Measurements from ENCODE around the gene GAPDH. TPM values are rescaled to one million over a fixed set of nuclear protein-coding genes. Genes with fewer than 3 reads are reported as not detected.

GAPDH gene
- total and polyA plus RNA-seq, 2 donors (not counting 1 experiment from before 2014, with no cell fraction given), result 499 to 951 TPM

DNA sequence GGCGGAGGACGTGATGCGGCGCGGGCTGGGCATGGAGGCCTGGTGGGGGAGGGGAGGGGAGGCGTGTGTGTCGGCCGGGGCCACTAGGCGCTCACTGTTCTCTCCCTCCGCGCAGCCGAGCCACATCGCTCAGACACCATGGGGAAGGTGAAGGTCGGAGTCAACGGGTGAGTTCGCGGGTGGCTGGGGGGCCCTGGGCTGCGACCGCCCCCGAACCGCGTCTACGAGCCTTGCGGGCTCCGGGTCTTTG lies 303 bp downstream of the GAPDH start:
- peak overlapping the region; percentile 99 for H3K4me3 Mint-ChIP-seq
- Histone ChIP-seq H3K4me3 (ENCODE audit: control extremely low read depth in 1 of 5, extremely low read depth in 1 of 5, insufficient read depth in 1 of 5, low read depth in 2 of 5, low read length in 4 of 5) (peak overlapping the region; percentile 71 to 97 (median 92)), H2AFZ (ENCODE audit: insufficient read depth, low read depth, low read length, poor library complexity, severe bottlenecking) (peak overlapping the region; percentile 93), H3K27me3 (replicated peaks in 1 of 4; ENCODE audit: control extremely low read depth in 1 of 4, control insufficient read depth in 3 of 4, insufficient read depth in 4 of 4, low read length in 3 of 4) (no peaks in the 10 kb centered on the region), H3K4me2 (replicated peaks; ENCODE audit: low read depth, low read length, poor library complexity, severe bottlenecking) (peak overlapping the region; percentile 98), H3K36me3 (replicated peaks in 1 of 2; ENCODE audit: control extremely low read depth in 1 of 2, control insufficient read depth in 1 of 2, extremely low read depth in 1 of 2, insufficient read depth in 2 of 2, low read length in 1 of 2) (peaks cover 0 to 45% of the 10 kb centered on the region in 2 experiments), H3K9me3 (ENCODE audit: control extremely low read depth in 1 of 3, control insufficient read depth in 2 of 3, insufficient read depth in 1 of 3, low read length in 2 of 3) (no peaks in the 10 kb centered on the region), H3K27ac (ENCODE audit: low read length in 2 of 2) (peak overlapping the region; percentile 74 to 80), H3K79me2 (ENCODE audit: control insufficient read depth, insufficient read depth, low read length) (peaks cover 10% of the 10 kb centered on the region), H4K20me1 (ENCODE audit: control insufficient read depth, insufficient read depth, low read length, poor library complexity, severe bottlenecking) (peaks cover 31% of the 10 kb centered on the region), H3K4me1 (ENCODE audit: control insufficient read depth in 2 of 2, insufficient read depth in 2 of 2, low read length in 2 of 2) (peaks cover 27 to 40% of the 10 kb centered on the region in 2 donors), H3K9ac (ENCODE audit: low read length) (peak overlapping the region; percentile 88)
- no peaks in the 10 kb centered on the region for H3K27me3 Mint-ChIP-seq
- TF ChIP-seq, protein P1, sequence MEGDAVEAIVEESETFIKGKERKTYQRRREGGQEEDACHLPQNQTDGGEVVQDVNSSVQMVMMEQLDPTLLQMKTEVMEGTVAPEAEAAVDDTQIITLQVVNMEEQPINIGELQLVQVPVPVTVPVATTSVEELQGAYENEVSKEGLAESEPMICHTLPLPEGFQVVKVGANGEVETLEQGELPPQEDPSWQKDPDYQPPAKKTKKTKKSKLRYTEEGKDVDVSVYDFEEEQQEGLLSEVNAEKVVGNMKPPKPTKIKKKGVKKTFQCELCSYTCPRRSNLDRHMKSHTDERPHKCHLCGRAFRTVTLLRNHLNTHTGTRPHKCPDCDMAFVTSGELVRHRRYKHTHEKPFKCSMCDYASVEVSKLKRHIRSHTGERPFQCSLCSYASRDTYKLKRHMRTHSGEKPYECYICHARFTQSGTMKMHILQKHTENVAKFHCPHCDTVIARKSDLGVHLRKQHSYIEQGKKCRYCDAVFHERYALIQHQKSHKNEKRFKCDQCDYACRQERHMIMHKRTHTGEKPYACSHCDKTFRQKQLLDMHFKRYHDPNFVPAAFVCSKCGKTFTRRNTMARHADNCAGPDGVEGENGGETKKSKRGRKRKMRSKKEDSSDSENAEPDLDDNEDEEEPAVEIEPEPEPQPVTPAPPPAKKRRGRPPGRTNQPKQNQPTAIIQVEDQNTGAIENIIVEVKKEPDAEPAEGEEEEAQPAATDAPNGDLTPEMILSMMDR (IDR thresholded peaks at IDR 0.05), result no peak
- no peak for TF ChIP-seq EZH2 (IDR thresholded peaks at IDR 0.05; ENCODE audit: borderline replicate concordance, insufficient read depth, low read depth, low read length, poor library complexity, severe bottlenecking)
- CTCF ChIA-PET, result interaction anchor here (0.6 to 7.0 kb wide), 15 partner anchors 17 to 339 kb away, joined by 3 to 222 read pairs (median 4); partner anchors contain the start of genes COPS7A, MLF2 and VAMP1
- H3K27ac Mint-ChIP-seq, result peak overlapping the region; percentile 98
- intact Hi-C loops (cut with micrococcal nuclease), result loop anchor here (1.0 to 2.0 kb wide), 4 partner anchors 20 to 111 kb away; partner anchors contain the start of genes MRPL51 and VAMP1
- peaks cover 52% of the 10 kb centered on the region for H3K4me1 Mint-ChIP-seq
- DNase-seq (no peak), ATAC-seq (ENCODE audit: low read depth) (peak; percentile 59)
- 1% methylated on average over 24 of the region's 25 CpGs for WGBS (ENCODE audit: insufficient coverage)
- POLR2A ChIA-PET, result interaction anchor here (0.7 to 5.4 kb wide), 11 partner anchors 20 to 317 kb away, joined by 3 to 39 read pairs (median 6); partner anchors contain the start of genes CD27, CDCA3, COPS7A and MRPL51
- no peaks in the 10 kb centered on the region for H3K9me3 Mint-ChIP-seq (ENCODE audit: insufficient read depth)

- Mint-ChIP-seq H3K27me3 (no peaks in the 10 kb centered on the region), H3K4me3 (peak overlapping the region; percentile 99), H3K4me1 (peaks cover 57% of the 10 kb centered on the region), H3K9me3 (ENCODE audit: insufficient read depth) (no peaks in the 10 kb centered on the region), H3K27ac (peak overlapping the region; percentile 98)
- ChIA-PET POLR2A (interaction anchor here (0.7 to 5.4 kb wide), 12 partner anchors 19 to 316 kb away, joined by 3 to 39 read pairs (median 6); partner anchors contain the start of genes CD27, CDCA3, COPS7A and MRPL51), CTCF (interaction anchor here (0.6 to 7.0 kb wide), 16 partner anchors 17 to 339 kb away, joined by 3 to 222 read pairs (median 6); partner anchors contain the start of genes COPS7A, IFFO1, MLF2 and MRPL51)
- Histone ChIP-seq H3K79me2 (ENCODE audit: control insufficient read depth, insufficient read depth, low read length) (peaks cover 10% of the 10 kb centered on the region), H3K36me3 (replicated peaks in 1 of 2; ENCODE audit: control extremely low read depth in 1 of 2, control insufficient read depth in 1 of 2, extremely low read depth in 1 of 2, insufficient read depth in 2 of 2, low read length in 1 of 2) (peaks cover 0 to 40% of the 10 kb centered on the region in 2 experiments), H3K4me2 (replicated peaks; ENCODE audit: low read depth, low read length, poor library complexity, severe bottlenecking) (peak overlapping the region; percentile 98), H3K27ac (ENCODE audit: low read length in 2 of 2) (peak overlapping the region; percentile 74 to 80), H3K4me1 (ENCODE audit: control insufficient read depth in 2 of 2, insufficient read depth in 2 of 2, low read length in 2 of 2) (peaks cover 30 to 45% of the 10 kb centered on the region in 2 donors), H3K9ac (ENCODE audit: low read length) (peak overlapping the region; percentile 88), H2AFZ (ENCODE audit: insufficient read depth, low read depth, low read length, poor library complexity, severe bottlenecking) (peak overlapping the region; percentile 93), H3K9me3 (ENCODE audit: control extremely low read depth in 1 of 3, control insufficient read depth in 2 of 3, insufficient read depth in 1 of 3, low read length in 2 of 3) (no peaks in the 10 kb centered on the region), H3K4me3 (ENCODE audit: control extremely low read depth in 1 of 5, extremely low read depth in 1 of 5, insufficient read depth in 1 of 5, low read depth in 2 of 5, low read length in 4 of 5) (peak overlapping the region; percentile 71 to 97 (median 92)), H3K27me3 (replicated peaks in 1 of 4; ENCODE audit: control extremely low read depth in 1 of 4, control insufficient read depth in 3 of 4, insufficient read depth in 4 of 4, low read length in 3 of 4) (no peaks in the 10 kb centered on the region), H4K20me1 (ENCODE audit: control insufficient read depth, insufficient read depth, low read length, poor library complexity, severe bottlenecking) (peaks cover 31% of the 10 kb centered on the region)
- ATAC-seq (ENCODE audit: low read depth), result peak; percentile 18
- under 1% methylated on average over 52 of the region's 52 CpGs for WGBS (ENCODE audit: insufficient coverage)
- TF ChIP-seq, protein P1 (IDR thresholded peaks at IDR 0.05), result no peak
- TF ChIP-seq EZH2 (IDR thresholded peaks at IDR 0.05; ENCODE audit: borderline replicate concordance, insufficient read depth, low read depth, low read length, poor library complexity, severe bottlenecking), result no peak
- peak; percentile 72 for DNase-seq
- intact Hi-C loops (cut with micrococcal nuclease), result loop anchor here (1.0 to 5.0 kb wide), 5 partner anchors 20 to 248 kb away; partner anchors contain the start of genes MRPL51 and VAMP1
Measured at GRCh38 chr12:6534945-6535696, 804 bp downstream of the GAPDH start.

Measured in B cell (primary cell).